ELR (cell line): ENCODE data around the gene RRAGC.
"Not testable (repeated sequence)": the region's sequence is repeated elsewhere in the genome, so short reads cannot be mapped to it uniquely, and the experiment has no call there.

Experiments used
- DNase-seq: peaks from one replicate; pipeline ENCODE4 v3.0.0-alpha.2; 2015; ENCODE audit warnings: low read depth

RRAGC gene

GRCh38 chr1:38817267-38818174 is 42.1 kb downstream of the RRAGC start:
- DNase-seq = no peak

DNA sequence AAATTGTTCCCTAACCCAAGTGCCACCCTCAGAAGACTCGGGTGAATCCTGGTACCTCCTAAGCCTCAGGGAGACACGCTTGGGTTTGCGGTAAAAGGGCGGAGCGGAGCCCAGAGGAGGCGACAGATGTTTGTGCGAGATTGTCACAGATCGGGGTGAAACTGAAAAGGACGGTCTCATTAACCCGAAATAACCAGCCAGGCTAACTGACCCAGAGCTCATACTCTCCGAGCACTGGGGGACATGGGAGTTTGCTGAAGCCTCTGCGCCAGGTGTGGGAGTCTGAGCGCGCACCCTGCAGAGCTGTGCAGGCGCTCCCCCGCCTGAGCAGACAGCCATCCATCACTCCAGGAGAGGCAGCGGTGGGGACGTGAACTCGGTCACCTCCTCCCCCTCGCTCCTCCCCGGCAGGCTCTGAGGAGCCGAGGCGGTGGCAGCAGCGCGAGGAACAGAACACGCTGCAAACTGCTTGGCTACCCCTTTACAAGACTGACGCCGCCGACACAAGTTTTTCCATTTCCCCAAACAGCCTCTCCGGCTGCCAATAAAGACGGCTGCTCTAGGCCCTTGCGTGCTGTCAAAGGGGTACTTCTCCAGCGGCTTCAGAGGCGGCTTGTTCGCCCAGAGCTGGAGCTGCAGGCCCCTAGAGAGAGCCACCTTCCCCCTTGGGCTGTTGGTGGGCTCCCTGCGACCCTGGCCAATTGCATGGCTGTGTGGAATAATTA is 43.5 kb downstream of the RRAGC start:
- DNase-seq = no peak

GRCh38 chr1:38814984-38815464 is 44.5 kb downstream of the RRAGC start:
- DNase-seq = no peak

GRCh38 chr1:38814444-38814983 is 45.1 kb downstream of the RRAGC start:
- DNase-seq = no peak

GRCh38 chr1:38812981-38813380 is 46.6 kb downstream of the RRAGC start:
- no peak for DNase-seq

DNA sequence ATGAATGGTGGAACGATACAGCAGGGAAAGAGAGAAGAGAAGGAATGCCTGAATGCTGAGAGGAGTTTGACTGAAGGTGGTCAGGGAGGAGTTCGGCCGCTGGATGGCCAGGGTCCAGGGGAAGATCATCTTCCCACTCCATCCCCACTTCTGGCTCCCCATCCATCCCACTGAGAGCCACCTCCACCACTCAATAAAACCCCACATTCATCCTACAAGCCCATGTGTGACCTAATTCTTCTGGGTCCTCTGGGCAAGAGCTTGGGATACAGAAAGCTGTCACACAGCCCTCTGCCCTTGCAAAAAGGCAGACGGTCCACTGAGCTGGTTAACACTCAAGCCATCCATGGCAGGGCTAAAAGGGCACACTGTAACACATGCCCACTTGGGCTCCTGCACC is 48.1 kb downstream of the RRAGC start:
- not testable (repeated sequence) for DNase-seq

DNA sequence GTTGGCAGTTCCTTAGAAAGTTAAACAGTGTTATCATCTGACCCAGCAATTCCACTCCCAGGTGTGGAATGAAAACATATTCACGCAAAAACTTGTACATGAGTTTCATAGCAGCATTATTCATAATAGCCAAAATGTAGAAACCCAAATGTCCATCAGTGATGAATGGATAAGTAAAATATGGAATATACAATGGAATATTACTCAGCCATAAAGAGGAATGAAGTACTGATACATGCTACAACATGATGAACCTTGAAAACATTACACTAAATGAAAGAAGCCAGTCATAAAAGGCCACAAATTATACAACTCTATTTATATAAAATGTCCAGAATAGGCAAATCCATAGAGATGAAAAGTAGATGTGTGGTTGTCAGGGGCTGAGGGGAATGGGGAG is 53.5 kb downstream of the RRAGC start:
- DNase-seq = no peak

- DNase-seq = no peak
These were observed 54.5 kb downstream of the RRAGC start for GRCh38 chr1:38805036-38805435.

- DNase-seq = peak; percentile 15
These were observed 55.3 kb downstream of the RRAGC start for GRCh38 chr1:38804062-38804886.

DNA sequence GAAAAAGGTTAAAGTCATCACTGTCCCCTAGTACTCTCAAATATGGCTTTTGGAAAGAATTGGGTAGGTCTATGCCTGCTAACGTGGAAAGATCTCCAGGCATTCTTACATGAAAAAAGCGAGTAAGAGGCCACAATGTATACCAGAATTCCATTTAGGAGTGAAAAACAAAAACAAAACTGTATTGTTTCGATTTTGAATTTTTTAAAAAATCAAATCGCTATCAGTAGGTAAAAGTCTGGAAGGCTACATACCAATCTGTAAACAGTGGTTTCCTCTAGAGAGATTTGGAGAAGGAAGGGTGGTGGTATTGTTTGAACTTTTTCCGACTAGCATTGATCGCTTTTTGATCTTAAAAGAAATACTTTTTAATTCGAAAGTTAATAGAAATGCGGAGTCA is 55.9 kb downstream of the RRAGC start:
- no peak for DNase-seq

DNA sequence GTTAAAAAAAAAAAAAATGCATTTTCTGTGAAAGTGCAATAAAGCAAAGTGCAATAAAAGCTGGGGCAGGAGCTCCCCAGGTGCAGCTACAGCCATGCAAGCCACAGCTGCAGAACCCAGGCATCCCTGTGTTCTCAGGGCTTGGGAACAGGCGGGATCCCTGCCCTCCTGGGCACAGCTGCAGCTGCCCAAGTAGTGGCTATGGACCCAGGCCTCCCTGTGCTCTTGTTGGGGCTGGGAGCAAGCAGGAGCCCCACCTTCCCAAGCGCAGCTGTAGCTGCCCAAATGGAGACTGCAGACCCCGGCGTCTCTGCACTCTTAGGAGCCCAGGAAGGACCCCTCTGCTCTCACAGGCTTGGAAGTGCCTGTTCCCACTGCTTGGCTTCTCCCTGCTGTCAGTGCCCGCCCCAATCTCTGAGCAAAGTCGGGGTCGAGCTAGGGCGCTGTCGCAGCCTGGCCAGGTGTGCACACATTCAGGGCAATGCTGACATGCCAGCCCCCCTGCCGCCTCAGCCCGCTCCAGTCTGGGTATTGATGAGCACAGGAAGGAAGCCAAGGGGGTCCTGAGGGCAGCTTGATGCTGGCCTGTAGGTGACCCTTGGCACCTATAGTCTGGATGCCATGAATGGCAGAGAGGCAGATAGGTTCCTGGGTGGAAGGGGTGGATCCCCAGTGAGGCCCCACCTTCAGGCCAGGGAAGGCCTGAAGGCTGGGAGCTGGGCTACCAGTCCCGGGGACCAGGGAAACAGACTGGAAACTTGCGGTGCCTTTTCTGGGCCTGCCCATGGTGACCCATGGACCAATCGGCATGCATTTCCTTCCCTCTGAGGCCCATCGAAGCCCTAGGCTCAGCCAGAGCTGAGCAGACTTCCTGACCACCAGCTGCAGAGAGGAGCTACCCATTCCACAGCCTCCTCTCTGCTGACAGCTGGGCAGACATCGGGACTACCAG is 58.6 kb downstream of the RRAGC start:
- DNase-seq = no peak

GRCh38 chr1:38793299-38793698 is 66.3 kb downstream of the RRAGC start:
- no peak for DNase-seq

GRCh38 chr1:38791892-38792291 is 67.7 kb downstream of the RRAGC start:
- no peak for DNase-seq

DNA sequence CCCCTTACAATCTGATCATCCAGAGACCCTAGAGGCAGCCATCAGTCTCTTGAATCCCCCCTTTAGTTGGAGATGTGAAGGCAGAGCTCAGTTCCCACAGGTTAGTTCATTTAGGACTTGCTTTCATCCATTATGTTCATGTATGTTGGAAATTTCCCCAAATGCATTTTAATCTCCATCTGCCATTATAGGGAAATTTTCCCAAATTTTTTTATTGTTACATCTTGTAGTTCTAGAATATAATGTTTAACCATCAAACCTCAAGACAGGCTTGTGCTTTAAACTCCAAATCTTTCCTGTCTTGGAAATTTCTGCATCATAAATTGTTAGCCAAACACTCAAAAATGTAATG is 68.4 kb downstream of the RRAGC start:
- no peak for DNase-seq

GRCh38 chr1:38790422-38791163 is 69.0 kb downstream of the RRAGC start:
- no peak for DNase-seq

DNA sequence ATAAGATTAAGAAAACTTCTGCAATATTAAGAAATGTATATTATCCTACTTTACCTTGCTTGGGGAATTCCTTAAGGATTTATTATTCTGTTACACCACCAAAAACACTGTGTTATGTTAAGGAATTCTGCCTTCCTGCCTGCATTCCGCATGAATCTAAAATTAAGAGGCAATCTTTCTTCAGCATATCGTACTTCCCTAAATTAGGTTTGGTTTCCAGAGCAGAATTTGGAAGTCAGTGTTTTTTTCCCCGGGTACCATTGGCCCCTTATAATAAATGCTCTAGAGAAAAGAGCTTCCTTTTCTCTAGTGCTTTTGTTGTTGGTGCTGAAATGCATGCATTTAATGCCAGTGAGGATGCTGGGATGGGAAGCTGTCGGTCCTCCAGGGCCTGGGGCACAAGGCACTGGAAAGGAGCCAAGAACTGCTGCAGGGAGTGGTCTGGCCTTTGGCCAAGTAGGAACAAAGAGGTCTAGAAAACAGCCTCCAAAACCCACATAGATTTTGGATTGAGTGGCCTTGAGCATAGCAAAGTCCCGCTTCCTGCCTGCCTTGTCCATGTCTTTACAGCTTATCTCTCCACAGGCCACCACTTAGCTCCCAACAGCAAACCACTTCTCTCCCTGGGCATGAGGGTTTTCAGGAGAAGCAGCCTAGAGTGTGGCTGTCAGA is 69.9 kb downstream of the RRAGC start:
- no peak for DNase-seq

- DNase-seq = no peak
These were observed 70.9 kb downstream of the RRAGC start for GRCh38 chr1:38788341-38789336.
